Breast epithelium (tissue), 3 donors: ENCODE data around the gene FLNC.

Experiments
- POLR2AphosphoS5 ChIP-seq, 3 donors: sonication (generic); formaldehyde crosslinking; IDR thresholded peaks; one replicate each; pipeline ENCODE4 v1.6.1; 2017; ENCODE audit warnings: antibody characterized with exemption in 3 of 3
- TF ChIP-seq, protein P1 (sequence below), 3 donors: fragments of 450-650 bp; IDR thresholded peaks; one replicate each; pipeline ENCODE4 v1.5.1; 2016 to 2017; ENCODE audit warnings: antibody characterized with exemption in 3 of 3, mild to moderate bottlenecking in 3 of 3, moderate library complexity in 3 of 3

DNA sequence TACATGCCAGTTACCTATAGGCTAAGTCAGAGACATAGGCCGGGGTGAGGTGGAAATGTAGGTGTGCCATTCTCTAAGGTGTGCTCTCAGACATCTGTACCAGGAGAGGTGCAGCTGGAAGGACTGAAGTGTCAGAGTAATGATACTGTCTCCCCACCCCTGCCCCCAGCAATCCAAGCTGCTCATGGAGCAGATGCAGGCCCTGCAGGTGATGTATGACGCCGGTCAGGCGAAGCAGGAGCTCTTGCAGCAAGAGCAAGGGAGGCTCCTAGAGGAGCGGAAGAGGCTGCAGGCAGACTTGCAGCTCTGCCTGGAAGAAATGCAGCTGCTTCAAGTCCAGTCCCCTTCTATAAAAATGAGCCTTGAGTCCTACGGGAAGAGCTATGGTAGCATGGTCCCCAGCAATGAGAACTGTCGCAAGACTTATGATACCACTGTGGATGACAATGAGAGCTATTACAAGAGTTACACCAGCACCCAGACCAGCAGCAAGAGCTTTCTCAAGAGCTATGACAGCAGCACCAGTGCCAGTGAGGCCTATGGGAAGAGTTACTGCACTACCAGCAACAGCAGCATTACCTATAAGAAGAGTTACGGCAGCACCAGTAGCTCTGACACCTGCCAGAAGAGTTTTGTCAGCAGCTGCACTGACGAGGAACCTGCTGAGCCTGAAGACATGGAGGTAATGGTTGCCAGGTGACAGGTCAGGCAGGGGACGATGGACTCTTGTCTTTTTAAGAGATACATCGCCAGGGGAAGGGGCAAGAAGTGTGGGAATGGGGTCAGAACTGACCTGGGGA is 18.4 kb upstream of the FLNC start:
- TF ChIP-seq, protein P1, sequence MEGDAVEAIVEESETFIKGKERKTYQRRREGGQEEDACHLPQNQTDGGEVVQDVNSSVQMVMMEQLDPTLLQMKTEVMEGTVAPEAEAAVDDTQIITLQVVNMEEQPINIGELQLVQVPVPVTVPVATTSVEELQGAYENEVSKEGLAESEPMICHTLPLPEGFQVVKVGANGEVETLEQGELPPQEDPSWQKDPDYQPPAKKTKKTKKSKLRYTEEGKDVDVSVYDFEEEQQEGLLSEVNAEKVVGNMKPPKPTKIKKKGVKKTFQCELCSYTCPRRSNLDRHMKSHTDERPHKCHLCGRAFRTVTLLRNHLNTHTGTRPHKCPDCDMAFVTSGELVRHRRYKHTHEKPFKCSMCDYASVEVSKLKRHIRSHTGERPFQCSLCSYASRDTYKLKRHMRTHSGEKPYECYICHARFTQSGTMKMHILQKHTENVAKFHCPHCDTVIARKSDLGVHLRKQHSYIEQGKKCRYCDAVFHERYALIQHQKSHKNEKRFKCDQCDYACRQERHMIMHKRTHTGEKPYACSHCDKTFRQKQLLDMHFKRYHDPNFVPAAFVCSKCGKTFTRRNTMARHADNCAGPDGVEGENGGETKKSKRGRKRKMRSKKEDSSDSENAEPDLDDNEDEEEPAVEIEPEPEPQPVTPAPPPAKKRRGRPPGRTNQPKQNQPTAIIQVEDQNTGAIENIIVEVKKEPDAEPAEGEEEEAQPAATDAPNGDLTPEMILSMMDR (IDR thresholded peaks at IDR 0.05) = no peak
- no peak for TF ChIP-seq POLR2AphosphoS5 (IDR thresholded peaks at IDR 0.05)
